Measurements from ENCODE around the gene JAK1. TPM values are rescaled to one million over a fixed set of nuclear protein-coding genes. Genes with fewer than 3 reads are reported as not detected.

Gene JAK1
- total and polyA plus RNA-seq, 9 of the 15 experiments (the other 6 are each of a cell fraction or from before 2014, with no cell fraction given) = 9.7 to 44.1 (median 42.5) TPM

DNA sequence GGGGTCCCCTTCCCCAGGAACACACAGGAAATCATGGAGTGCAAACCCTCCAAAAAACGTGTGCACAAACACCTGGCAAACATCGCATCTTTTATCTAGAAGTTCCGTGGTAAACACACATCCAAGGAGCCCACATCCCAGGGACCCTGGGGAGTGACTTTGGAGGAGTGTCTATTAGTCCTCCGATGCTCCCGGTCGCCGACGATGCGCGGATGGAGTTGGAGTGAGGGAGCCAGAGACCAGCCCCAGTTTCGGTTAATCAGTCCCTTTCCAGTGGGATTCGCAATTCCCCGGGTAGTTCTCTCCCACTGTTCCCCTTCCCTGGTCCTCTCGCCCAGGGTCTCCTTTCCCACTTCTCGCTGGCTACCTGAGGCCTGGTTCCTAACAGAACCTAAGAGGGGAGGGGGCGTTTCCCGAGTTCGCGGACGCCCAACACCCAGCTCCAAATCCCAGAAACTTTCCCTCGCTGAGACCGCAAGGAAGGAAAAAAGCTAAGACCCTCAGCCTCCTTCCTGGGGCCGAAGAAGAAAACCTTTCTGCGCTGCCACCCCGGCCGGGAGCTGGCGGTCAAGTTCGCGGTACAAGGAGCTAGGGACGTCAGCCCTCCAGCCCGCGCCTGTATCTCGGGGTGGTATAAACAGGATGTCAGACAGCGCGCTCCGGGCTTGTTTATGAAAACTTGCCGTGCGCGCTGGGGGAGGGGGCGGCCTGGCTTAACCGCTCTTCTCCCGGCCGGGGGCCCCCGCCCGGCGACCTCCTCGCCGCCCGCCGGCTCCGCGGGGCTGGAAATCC, 787 bp downstream of the JAK1 start:
- peak overlapping the region; percentile 84 for H3K4me2 ChIP-seq (ENCODE audit: insufficient read depth, low read length)
- H3K9me1 ChIP-seq (ENCODE audit: control insufficient read depth, insufficient read depth, low read length) = no peaks in the 10 kb centered on the region
- H3K4me1 ChIP-seq (replicated peaks in 1 of 2; ENCODE audit: control insufficient read depth in 2 of 2, insufficient read depth in 2 of 2, low read length in 2 of 2) = peaks cover 4 to 28% of the 10 kb centered on the region in 2 experiments
- no TSS peak for BruUV-seq (replicated peaks)
- peak overlapping the region; percentile 78 to 94 for H3K9ac ChIP-seq (ENCODE audit: insufficient read depth in 1 of 2, low read depth in 2 of 2, low read length in 2 of 2)
- peaks cover 57% of the 10 kb centered on the region for H3K79me2 ChIP-seq (ENCODE audit: control insufficient read depth, insufficient read depth, low read length)
- no peaks in the 10 kb centered on the region for H3K27me3 ChIP-seq (ENCODE audit: control insufficient read depth in 2 of 2, insufficient read depth in 2 of 2, low read length in 2 of 2)
- H4K20me1 ChIP-seq (replicated peaks; ENCODE audit: control insufficient read depth, insufficient read depth, low read length) = peaks cover 16% of the 10 kb centered on the region; the same call in 1 of the 2 replicates
- ChIA-PET CTCF (ENCODE audit: low intra/inter-chr PET ratio) (no interaction called here), POLR2A (interaction anchor here (0.6 to 2.2 kb wide), 10 partner anchors 10 to 209 kb away, joined by 3 to 9 read pairs (median 4); no protein-coding TSS in a partner anchor)
- peak overlapping the region; percentile 84 for H3K27ac ChIP-seq (ENCODE audit: extremely low read depth, low read depth, low read length)
- WGBS (ENCODE audit: insufficient coverage, low coverage, missing lambda C conversion rate) = 1% methylated on average over 45 of the region's 52 CpGs
- no peaks in the 10 kb centered on the region; the same call in 2 of the 3 replicates for H3K36me3 ChIP-seq (ENCODE audit: control insufficient read depth, insufficient read depth, low read length)
- DNase-seq (ENCODE audit: extremely low read depth in 1 of 4, low spot score in 3 of 4) (peak in 3 of 4 experiments; percentile 22 to 71 (median 61)), FAIRE-seq (no peak), ATAC-seq (peak; percentile 69)
- H3K4me3 ChIP-seq = peak overlapping the region; percentile 87
- in situ Hi-C loops (cut with MboI) (no loop called here), intact Hi-C loops (cut with micrococcal nuclease) (loop anchor here (1.0 to 10.0 kb wide), 5 partner anchors 48 to 281 kb away; partner anchors contain the start of gene RAVER2)
- H3K9me3 ChIP-seq (replicated peaks; ENCODE audit: control insufficient read depth, insufficient read depth, low read depth, low read length) = no peaks in the 10 kb centered on the region
- peak overlapping the region; percentile 86 for H2AFZ ChIP-seq (ENCODE audit: low read depth, low read length)
- peak in 1 of 2 experiments; percentile 49; a peak in 1 of 4 replicates for TF ChIP-seq FOXK2 (conservative IDR thresholded peaks at IDR 0.05 in 1 of 2, IDR thresholded peaks at IDR 0.05 in 1 of 2; ENCODE audit: low read depth in 2 of 2)
- 0 out of 2 replicates have a peak, but pooled peaks have one; percentile 7 for TF ChIP-seq ZBTB7A (IDR thresholded peaks at IDR 0.05; ENCODE audit: borderline replicate concordance, control insufficient read depth, low read depth, low read length)
- no peak for TF ChIP-seq ZNF57 (CRISPR knock-in tag; IDR thresholded peaks at IDR 0.05)
- 0 out of 2 replicates have a peak, but pooled peaks have one; percentile 18 for TF ChIP-seq KLF1 (tag; IDR thresholded peaks at IDR 0.05)
- TF ChIP-seq FOXK1 (CRISPR knock-in tag; IDR thresholded peaks at IDR 0.05; ENCODE audit: borderline replicate concordance) = peak; percentile 56; the same call in 1 of the 2 replicates
- TF ChIP-seq, protein P1, sequence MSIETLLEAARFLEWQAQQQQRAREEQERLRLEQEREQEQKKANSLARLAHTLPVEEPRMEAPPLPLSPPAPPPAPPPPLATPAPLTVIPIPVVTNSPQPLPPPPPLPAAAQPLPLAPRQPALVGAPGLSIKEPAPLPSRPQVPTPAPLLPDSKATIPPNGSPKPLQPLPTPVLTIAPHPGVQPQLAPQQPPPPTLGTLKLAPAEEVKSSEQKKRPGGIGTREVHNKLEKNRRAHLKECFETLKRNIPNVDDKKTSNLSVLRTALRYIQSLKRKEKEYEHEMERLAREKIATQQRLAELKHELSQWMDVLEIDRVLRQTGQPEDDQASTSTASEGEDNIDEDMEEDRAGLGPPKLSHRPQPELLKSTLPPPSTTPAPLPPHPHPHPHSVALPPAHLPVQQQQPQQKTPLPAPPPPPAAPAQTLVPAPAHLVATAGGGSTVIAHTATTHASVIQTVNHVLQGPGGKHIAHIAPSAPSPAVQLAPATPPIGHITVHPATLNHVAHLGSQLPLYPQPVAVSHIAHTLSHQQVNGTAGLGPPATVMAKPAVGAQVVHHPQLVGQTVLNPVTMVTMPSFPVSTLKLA (conservative IDR thresholded peaks at IDR 0.05) = 0 out of 4 replicates have a peak, but pooled peaks of 1 of the 2 experiments have one; percentile 25
- TF ChIP-seq GATA2 (CRISPR knock-in tag; IDR thresholded peaks at IDR 0.05) = no peak
- no peak for TF ChIP-seq TAF9B (IDR thresholded peaks at IDR 0.05; ENCODE audit: partially characterized antibody)
- peak; percentile 28 to 56; a peak in 3 of 4 replicates for TF ChIP-seq MAZ (CRISPR knock-in tag; conservative IDR thresholded peaks at IDR 0.05 in 1 of 2, IDR thresholded peaks at IDR 0.05 in 1 of 2)
- TF ChIP-seq KLF13 (tag; IDR thresholded peaks at IDR 0.05; ENCODE audit: borderline replicate concordance, low read depth) = no peak
- TF ChIP-seq KDM2B (CRISPR knock-in tag; IDR thresholded peaks at IDR 0.05) = 0 out of 2 replicates have a peak, but pooled peaks have one; percentile 4
- TF ChIP-seq ETV1 (tag; conservative IDR thresholded peaks at IDR 0.05; ENCODE audit: low read depth) = peak; percentile 38; the same call in 1 of the 2 replicates
- TF ChIP-seq ZNF589 (CRISPR knock-in tag; IDR thresholded peaks at IDR 0.05; ENCODE audit: low read depth) = peak; percentile 45; the same call in 1 of the 2 replicates
- TF ChIP-seq ATF1 (CRISPR knock-in tag; IDR thresholded peaks at IDR 0.05) = no peak
- 0 out of 2 replicates have a peak, but pooled peaks have one; percentile 8 for TF ChIP-seq ATF1 (tag; IDR thresholded peaks at IDR 0.05)
- peak; percentile 66; the same call in 1 of the 2 replicates for TF ChIP-seq CTBP1 (IDR thresholded peaks at IDR 0.05; ENCODE audit: borderline replicate concordance)
- peak; percentile 53; the same call in 1 of the 2 replicates for TF ChIP-seq SMAD4 (CRISPR knock-in tag; conservative IDR thresholded peaks at IDR 0.05)
- TF ChIP-seq PREB (CRISPR knock-in tag; IDR thresholded peaks at IDR 0.05) = 0 out of 2 replicates have a peak, but pooled peaks have one; percentile 44

Measured in K562 (cell line).